Endothelial cell of umbilical vein (primary cell): ENCODE data around the gene ERRFI1. TPM values are rescaled to one million over a fixed set of nuclear protein-coding genes. Genes with fewer than 3 reads are reported as not detected.

Experiments
- BruUV-seq: library from RNA; stranded (reverse); fragments of 400-500 nt; replicated peaks from 2 replicates; lab custom pipeline; 2021; lab: Mats Ljungman, UMichigan
- CTCF ChIA-PET: fragments of 300-600, 350-600 bp; sonication (Branson Sonifier 250); formaldehyde crosslinking; loops from one replicate; lab custom pipeline; 2021; ENCODE audit warnings: antibody characterized with exemption, inconsistent platforms; lab: Charles Lee
- POLR2A ChIA-PET: fragments of 300-600, 350-600 bp; sonication (Branson Sonifier 250); formaldehyde crosslinking; loops from one replicate; lab custom pipeline; 2021; ENCODE audit warnings: antibody characterized with exemption, inconsistent platforms; lab: Charles Lee
- DNase-seq: peaks from one replicate; pipeline ENCODE4 v3.0.0-alpha.2; 2011; ENCODE audit warnings: low read depth, low spot score
- FAIRE-seq: peaks from 2 replicates; lab custom pipeline; 2011; peaks lifted over from hg19 to GRCh38; lab: Jason Lieb, UNC
- H2AFZ ChIP-seq: 2 replicates; pipeline ENCODE4 v1.6.0; 2012; ENCODE audit warnings: low read depth, low read length, control low read depth, inconsistent platforms
- H3K27ac ChIP-seq: 2 replicates; pipeline ENCODE4 v1.5.1; 2011; ENCODE audit warnings: low read depth, mild to moderate bottlenecking, control low read depth, low read length, moderate library complexity; ENCODE audit not compliant: insufficient read depth
- H3K27me3 ChIP-seq, 2 experiments: 2 replicates each; pipeline versions ENCODE4 v1.6.0 to v1.6.1; 2011; ENCODE audit warnings: low read length in 2 of 2, mixed read lengths in 1 of 2; ENCODE audit not compliant: control insufficient read depth in 2 of 2, insufficient read depth in 2 of 2
- H3K36me3 ChIP-seq, 2 experiments: 2 replicates in 1 of 2; 3 replicates in 1 of 2; pipeline ENCODE4 v1.5.1; 2011; ENCODE audit warnings: low read length in 2 of 2, mild to moderate bottlenecking in 1 of 2, moderate library complexity in 1 of 2; ENCODE audit not compliant: control insufficient read depth in 2 of 2, insufficient read depth in 2 of 2; ENCODE audit errors: extremely low read depth in 1 of 2
- H3K4me1 ChIP-seq: 3 replicates; pipeline ENCODE4 v1.5.1; 2011; ENCODE audit warnings: mild to moderate bottlenecking, low read length; ENCODE audit not compliant: control insufficient read depth, insufficient read depth; ENCODE audit errors: extremely low read depth
- H3K4me2 ChIP-seq: 2 replicates; pipeline ENCODE4 v1.6.1; 2011; ENCODE audit warnings: low read length, control low read depth, mixed read lengths; ENCODE audit not compliant: insufficient read depth
- H3K4me3 ChIP-seq, 3 experiments: fragments of 200-600 bp in 1 of 3; sonication (generic), shearing (Covaris generic) in 1 of 3; replicated peaks in 1 of 3; 2 replicates each; pipeline ENCODE4 v1.5.1; 2011 to 2016; ENCODE audit warnings: control low read depth in 3 of 3, low read length in 3 of 3, mild to moderate bottlenecking in 2 of 3, inconsistent platforms in 1 of 3, low read depth in 1 of 3, moderate library complexity in 1 of 3; ENCODE audit not compliant: insufficient read depth in 1 of 3
- H3K79me2 ChIP-seq: 2 replicates; pipeline ENCODE4 v1.6.0; 2012; ENCODE audit warnings: low read length, inconsistent platforms; ENCODE audit not compliant: control insufficient read depth, insufficient read depth
- H3K9ac ChIP-seq: replicated peaks from 2 replicates; pipeline ENCODE3; 2011; ENCODE audit warnings: low read length, control low read depth; ENCODE audit not compliant: insufficient read depth; ENCODE audit errors: extremely low read depth
- H3K9me1 ChIP-seq: replicated peaks from 3 replicates; pipeline ENCODE4 v1.6.0; 2011; ENCODE audit warnings: mild to moderate bottlenecking, low read length; ENCODE audit not compliant: control insufficient read depth, insufficient read depth; ENCODE audit errors: extremely low read depth
- H3K9me3 ChIP-seq: replicated peaks from 2 replicates; pipeline ENCODE4 v1.5.1; 2012; ENCODE audit warnings: low read length, inconsistent platforms; ENCODE audit not compliant: control insufficient read depth, insufficient read depth
- H4K20me1 ChIP-seq: replicated peaks from 2 replicates; pipeline ENCODE3; 2011; ENCODE audit warnings: mild to moderate bottlenecking, low read length; ENCODE audit not compliant: control insufficient read depth, insufficient read depth; ENCODE audit errors: extremely low read depth
- EZH2 ChIP-seq: IDR thresholded peaks from 2 replicates; pipeline ENCODE4 v1.6.1; 2012; ENCODE audit warnings: borderline replicate concordance, low read depth, mild to moderate bottlenecking, moderate library complexity, low read length, inconsistent platforms; ENCODE audit not compliant: severe bottlenecking
- FOS ChIP-seq: IDR thresholded peaks from 2 replicates; pipeline ENCODE4 v1.6.1; 2011; ENCODE audit warnings: mild to moderate bottlenecking, low read length, moderate library complexity, borderline replicate concordance; ENCODE audit not compliant: insufficient read depth
- GATA2 ChIP-seq: IDR thresholded peaks from 2 replicates; pipeline ENCODE4 v1.7.0; 2011; ENCODE audit warnings: low read depth, mild to moderate bottlenecking, moderate library complexity, mixed read lengths, low read length; ENCODE audit not compliant: insufficient read length, insufficient read depth
- JUN ChIP-seq: IDR thresholded peaks from 2 replicates; pipeline ENCODE4 v1.6.1; 2011; ENCODE audit warnings: borderline replicate concordance, low read depth; ENCODE audit not compliant: insufficient read length, insufficient read depth
- MYC ChIP-seq: IDR thresholded peaks from one replicate; pipeline ENCODE4 v1.6.1; 2011; ENCODE audit warnings: mild to moderate bottlenecking, low read depth, low read length
- POLR2A ChIP-seq: IDR thresholded peaks from 2 replicates; pipeline ENCODE4 v1.6.1; 2012; ENCODE audit warnings: low read depth, mild to moderate bottlenecking, control low read depth, low read length
- POLR2AphosphoS5 ChIP-seq: IDR thresholded peaks from 2 replicates; pipeline ENCODE4 v1.6.1; 2012; ENCODE audit warnings: low read depth, mild to moderate bottlenecking, control low read depth, low read length, moderate library complexity; ENCODE audit not compliant: insufficient read depth
- dilution Hi-C: fragments of 300-500 bp; cut with MboI; formaldehyde crosslinking; loops from one replicate; pipeline ENCODE4 v1.15.0; 2019; ENCODE audit warnings: low sequenced_read_pairs; ENCODE audit not compliant: extremely low pct_ligation_motif_present
- intact Hi-C: fragments of 100-400 bp; cut with micrococcal nuclease; formaldehyde crosslinking; loops from one replicate; pipeline ENCODE4 v1.10.0; 2022
- polyA plus RNA-seq, 4 experiments: library from polyadenylated mRNA; depleted of rRNA in 3 of 4; stranded (reverse) in 3 of 4; unstranded in 1 of 4; fragments of >200 nt; gene quantifications; 2 replicates each; pipeline versions ENCODE4 v1.2.1 to v1.2.3, GENCODE V29; 2011 to 2012; ENCODE audit warnings: missing spikeins in 1 of 4
- total RNA-seq: library from RNA; stranded (reverse); gene quantifications from 2 replicates; pipeline ENCODE4 v1.2.3, GENCODE V29; 2021
- TF ChIP-seq, protein P1 (sequence below), 2 donors: IDR thresholded peaks; 1 replicate in 1 of 2; 2 replicates in 1 of 2; pipeline ENCODE4 v1.5.1; 2011; ENCODE audit warnings: low read length in 2 of 2, mild to moderate bottlenecking in 2 of 2, moderate library complexity in 2 of 2, control low read depth in 1 of 2, inconsistent platforms in 1 of 2, low read depth in 1 of 2; ENCODE audit not compliant: insufficient read depth in 1 of 2; ENCODE audit errors: extremely low read depth in 1 of 2
- TF ChIP-seq, protein P2 (sequence below): IDR thresholded peaks from 2 replicates; pipeline ENCODE4 v1.6.1; 2011; ENCODE audit not compliant: insufficient read depth, insufficient read length

The ERRFI1 gene
- total and polyA plus RNA-seq, 2 donors (not counting 3 experiments of a cell fraction or from before 2014, with no cell fraction given), result 28.1 to 32.0 TPM

DNA sequence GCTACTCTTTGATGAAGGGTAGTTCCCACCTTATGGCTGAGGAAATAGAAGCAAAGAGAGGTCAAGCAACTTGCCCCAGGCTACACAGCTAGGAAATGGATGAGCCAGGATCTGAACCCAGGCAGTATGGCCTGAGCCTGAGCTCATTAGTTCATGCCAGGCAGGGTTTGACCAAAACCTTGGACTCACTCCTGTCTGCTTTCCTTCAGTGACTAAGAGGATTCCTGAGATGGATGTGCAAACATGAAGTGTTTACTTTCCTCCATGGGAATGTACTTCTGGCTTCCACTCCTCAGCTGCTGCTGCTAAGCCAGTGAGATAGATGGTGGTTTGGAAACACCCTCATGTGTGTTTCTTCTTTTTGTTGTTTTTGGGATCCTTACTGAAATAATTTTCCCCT, 35.1 kb upstream of the ERRFI1 start:
- peak overlapping the region; percentile 88 for H2AFZ ChIP-seq
- intact Hi-C loops, result no loop called here

More for the DNA sequence above, 35.1 kb upstream of the ERRFI1 start:
- Histone ChIP-seq H3K27ac (peak overlapping the region; percentile 79), H3K9me1 (no peaks in the 10 kb centered on the region), H3K9me3 (no peaks in the 10 kb centered on the region), H4K20me1 (no peaks in the 10 kb centered on the region), H3K27me3 (no peaks in the 10 kb centered on the region), H3K36me3 (no peaks in the 10 kb centered on the region), H3K9ac (peak overlapping the region; percentile 54), H3K79me2 (no peaks in the 10 kb centered on the region), H3K4me1 (peaks cover 8% of the 10 kb centered on the region), H3K4me3 (no peak overlapping the region), H3K4me2 (peak overlapping the region; percentile 68)
- DNase-seq (peak; percentile 74), FAIRE-seq (peak; percentile 80)
- dilution Hi-C loops, result no loop called here
- BruUV-seq, result no TSS peak
- TF ChIP-seq, protein P1, sequence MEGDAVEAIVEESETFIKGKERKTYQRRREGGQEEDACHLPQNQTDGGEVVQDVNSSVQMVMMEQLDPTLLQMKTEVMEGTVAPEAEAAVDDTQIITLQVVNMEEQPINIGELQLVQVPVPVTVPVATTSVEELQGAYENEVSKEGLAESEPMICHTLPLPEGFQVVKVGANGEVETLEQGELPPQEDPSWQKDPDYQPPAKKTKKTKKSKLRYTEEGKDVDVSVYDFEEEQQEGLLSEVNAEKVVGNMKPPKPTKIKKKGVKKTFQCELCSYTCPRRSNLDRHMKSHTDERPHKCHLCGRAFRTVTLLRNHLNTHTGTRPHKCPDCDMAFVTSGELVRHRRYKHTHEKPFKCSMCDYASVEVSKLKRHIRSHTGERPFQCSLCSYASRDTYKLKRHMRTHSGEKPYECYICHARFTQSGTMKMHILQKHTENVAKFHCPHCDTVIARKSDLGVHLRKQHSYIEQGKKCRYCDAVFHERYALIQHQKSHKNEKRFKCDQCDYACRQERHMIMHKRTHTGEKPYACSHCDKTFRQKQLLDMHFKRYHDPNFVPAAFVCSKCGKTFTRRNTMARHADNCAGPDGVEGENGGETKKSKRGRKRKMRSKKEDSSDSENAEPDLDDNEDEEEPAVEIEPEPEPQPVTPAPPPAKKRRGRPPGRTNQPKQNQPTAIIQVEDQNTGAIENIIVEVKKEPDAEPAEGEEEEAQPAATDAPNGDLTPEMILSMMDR (IDR thresholded peaks at IDR 0.05; ENCODE audit: extremely low read depth in 1 of 2, insufficient read depth in 1 of 2, low read depth in 1 of 2, low read length in 2 of 2), result no peak
- TF ChIP-seq EZH2 (no peak), FOS (peak; percentile 44), MYC (no peak), POLR2AphosphoS5 (peak; percentile 52), GATA2 (no peak), POLR2A (no peak), JUN (no peak)
- TF ChIP-seq, protein P2, sequence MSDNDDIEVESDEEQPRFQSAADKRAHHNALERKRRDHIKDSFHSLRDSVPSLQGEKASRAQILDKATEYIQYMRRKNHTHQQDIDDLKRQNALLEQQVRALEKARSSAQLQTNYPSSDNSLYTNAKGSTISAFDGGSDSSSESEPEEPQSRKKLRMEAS, result no peak
- ChIA-PET CTCF (interaction anchor here (0.8 to 1.8 kb wide), 4 partner anchors 14 to 28 kb away, joined by 3 to 7 read pairs (median 6); no protein-coding TSS in a partner anchor), POLR2A (interaction anchor here (0.9 to 1.0 kb wide), 2 partner anchors 15 to 21 kb away, joined by 3 to 4 read pairs; no protein-coding TSS in a partner anchor)
